HG03095 (cell line): ENCODE measurements around the gene PCDHA6.
"Not testable (repeated sequence)": the region's sequence is repeated elsewhere in the genome, so short reads cannot be mapped to it uniquely, and the experiment has no call there.

Experiments used
- ATAC-seq: cut with Tn5 transposase; IDR thresholded peaks from one replicate; pipeline ENCODE4 v1.9.1; 2021; ENCODE audit warnings: moderate library complexity; ENCODE audit not compliant: unreplicated experiment

Gene PCDHA6

DNA sequence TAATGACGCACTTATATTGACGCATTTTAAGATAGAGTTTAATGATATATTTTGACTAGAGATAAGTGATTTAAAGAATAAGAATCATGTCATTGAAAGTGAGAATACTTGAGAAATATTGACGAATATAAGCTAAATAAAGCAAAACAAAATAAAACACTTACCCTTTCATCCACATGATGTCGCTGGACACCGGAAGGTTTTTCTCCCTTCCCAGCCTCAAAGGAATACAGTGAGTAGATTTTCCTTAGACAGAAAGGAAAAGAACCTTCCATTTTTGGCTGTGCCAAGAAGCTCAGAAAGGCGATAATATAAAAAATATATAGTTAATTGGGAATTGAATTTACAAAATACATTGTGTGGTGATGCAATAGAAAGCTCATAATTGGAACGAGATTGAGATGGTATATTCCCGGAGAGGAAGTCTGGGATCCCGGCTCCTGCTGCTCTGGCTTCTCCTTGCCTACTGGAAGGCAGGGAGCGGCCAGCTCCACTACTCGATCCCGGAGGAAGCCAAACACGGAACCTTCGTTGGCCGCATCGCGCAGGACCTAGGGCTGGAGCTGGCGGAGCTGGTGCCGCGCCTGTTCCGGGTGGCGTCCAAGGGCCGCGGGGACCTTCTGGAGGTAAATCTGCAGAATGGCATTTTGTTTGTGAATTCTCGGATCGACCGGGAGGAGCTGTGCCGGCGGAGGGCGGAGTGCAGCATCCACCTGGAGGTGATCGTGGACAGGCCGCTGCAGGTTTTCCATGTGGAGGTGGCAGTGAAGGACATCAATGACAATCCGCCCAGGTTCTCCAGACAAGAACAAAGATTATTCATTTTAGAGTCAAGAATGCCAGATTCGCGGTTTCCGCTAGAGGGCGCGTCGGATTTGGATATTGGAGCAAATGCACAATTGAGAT is 6.1 kb upstream of the PCDHA6 start, which contains the start of gene PCDHA5:
Gene PCDHA5, plus strand, starts transcription at position 239 of the 906 bp plus-strand sequence.
- ATAC-seq, result no peak

- ATAC-seq, result no peak
These were observed 5.5 kb upstream of the PCDHA6 start for GRCh38 chr5:140822281-140822629.

GRCh38 chr5:140822969-140823368 is 4.8 kb upstream of the PCDHA6 start:
- ATAC-seq, result not testable (repeated sequence)

DNA sequence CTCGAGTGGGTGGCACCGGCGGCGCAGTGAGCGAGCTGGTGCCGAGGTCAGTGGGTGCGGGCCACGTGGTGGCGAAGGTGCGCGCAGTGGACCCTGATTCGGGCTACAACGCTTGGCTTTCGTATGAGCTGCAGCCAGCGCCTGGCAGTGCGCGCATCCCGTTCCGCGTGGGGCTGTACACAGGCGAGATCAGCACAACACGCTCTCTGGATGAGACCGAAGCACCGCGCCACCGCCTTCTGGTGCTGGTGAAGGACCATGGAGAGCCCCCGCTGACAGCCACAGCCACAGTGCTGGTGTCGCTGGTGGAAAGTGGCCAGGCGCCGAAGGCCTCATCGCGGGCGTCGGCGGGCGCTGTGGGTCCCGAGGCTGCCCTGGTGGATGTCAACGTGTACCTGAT is 4.3 kb upstream of the PCDHA6 start:
- ATAC-seq, result no peak

DNA sequence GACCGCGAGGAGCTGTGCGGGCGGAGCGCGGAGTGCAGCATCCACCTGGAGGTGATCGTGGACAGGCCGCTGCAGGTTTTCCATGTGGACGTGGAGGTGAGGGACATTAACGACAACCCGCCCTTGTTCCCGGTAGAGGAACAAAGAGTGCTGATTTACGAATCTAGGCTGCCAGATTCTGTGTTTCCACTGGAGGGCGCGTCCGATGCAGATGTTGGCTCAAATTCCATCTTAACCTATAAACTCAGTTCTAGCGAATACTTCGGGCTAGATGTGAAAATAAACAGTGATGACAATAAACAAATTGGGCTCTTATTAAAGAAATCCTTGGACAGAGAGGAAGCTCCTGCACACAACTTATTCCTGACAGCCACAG is 590 bp downstream of the PCDHA6 start:
- no peak for ATAC-seq

GRCh38 chr5:140829511-140830501 is 2.0 kb downstream of the PCDHA6 start:
- not testable (repeated sequence) for ATAC-seq

DNA sequence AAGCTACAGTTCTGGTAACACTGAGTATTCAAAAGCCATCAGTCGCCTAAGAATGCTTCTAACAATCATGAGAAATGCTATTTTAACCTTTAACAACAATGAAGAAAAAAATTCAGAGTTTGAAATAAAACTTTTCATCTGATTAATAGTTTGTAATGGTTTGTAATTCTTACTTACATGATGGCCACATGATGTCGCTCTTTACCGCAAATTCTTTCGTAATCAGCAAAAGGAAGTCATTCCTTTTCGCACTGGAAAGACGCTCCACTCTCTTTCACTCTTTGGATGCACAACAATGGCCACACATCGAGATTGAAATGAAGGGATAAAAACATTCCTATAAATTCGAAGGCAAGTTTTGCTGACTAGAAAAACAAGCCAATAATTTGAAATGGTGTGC is 6.2 kb downstream of the PCDHA6 start, which contains the start of gene PCDHA7:
Gene PCDHA7, plus strand, starts transcription at position 277 of the 400 bp plus-strand sequence. Its CDS starts 115 bp downstream, at position 392.
- no peak for ATAC-seq

DNA sequence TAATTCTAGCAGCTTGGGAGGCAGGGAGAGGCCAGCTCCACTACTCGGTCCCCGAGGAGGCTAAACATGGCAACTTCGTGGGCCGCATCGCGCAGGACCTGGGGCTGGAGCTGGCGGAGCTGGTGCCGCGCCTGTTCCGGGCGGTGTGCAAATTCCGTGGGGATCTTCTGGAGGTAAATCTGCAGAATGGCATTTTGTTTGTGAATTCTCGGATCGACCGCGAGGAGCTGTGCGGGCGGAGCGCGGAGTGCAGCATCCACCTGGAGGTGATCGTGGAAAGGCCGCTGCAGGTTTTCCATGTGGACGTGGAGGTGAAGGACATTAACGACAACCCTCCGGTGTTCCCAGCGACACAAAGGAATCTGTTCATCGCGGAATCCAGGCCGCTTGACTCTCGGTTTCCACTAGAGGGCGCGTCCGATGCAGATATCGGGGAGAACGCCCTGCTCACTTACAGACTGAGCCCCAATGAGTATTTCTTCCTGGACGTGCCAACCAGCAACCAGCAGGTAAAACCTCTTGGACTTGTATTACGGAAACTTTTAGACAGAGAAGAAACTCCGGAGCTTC is 6.8 kb downstream of the PCDHA6 start:
- not testable (repeated sequence) for ATAC-seq

DNA sequence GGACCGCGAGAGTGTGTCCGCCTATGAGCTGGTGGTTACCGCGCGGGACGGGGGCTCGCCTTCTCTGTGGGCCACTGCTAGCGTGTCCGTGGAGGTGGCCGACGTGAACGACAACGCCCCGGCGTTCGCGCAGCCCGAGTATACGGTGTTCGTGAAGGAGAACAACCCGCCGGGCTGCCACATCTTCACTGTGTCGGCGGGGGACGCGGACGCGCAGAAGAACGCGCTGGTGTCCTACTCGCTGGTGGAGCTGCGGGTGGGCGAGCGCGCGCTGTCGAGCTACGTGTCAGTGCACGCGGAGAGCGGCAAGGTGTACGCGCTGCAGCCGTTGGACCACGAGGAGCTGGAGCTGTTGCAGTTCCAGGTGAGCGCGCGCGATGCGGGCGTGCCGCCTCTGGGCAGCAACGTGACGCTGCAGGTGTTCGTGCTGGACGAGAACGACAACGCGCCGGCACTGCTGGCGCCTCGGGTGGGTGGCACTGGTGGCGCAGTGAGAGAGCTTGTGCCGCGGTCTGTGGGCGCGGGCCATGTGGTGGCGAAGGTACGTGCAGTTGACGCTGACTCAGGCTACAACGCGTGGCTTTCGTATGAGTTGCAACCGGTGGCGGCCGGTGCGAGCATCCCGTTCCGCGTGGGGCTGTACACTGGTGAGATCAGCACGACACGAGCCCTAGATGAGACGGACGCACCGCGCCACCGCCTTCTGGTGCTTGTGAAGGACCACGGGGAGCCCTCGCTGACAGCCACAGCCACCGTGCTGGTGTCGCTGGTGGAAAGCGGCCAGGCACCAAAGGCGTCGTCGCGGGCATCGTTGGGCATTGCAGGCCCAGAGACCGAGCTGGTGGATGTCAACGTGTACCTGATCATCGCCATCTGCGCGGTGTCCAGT is 8.1 kb downstream of the PCDHA6 start:
- ATAC-seq, result no peak

- no peak for ATAC-seq
These were observed 13.5 kb downstream of the PCDHA6 start, which contains the start of gene PCDHA8 for GRCh38 chr5:140840978-140841962. Gene PCDHA8, plus strand, starts transcription at chr5:140841187. Its CDS starts 135 bp downstream, at chr5:140841322.

DNA sequence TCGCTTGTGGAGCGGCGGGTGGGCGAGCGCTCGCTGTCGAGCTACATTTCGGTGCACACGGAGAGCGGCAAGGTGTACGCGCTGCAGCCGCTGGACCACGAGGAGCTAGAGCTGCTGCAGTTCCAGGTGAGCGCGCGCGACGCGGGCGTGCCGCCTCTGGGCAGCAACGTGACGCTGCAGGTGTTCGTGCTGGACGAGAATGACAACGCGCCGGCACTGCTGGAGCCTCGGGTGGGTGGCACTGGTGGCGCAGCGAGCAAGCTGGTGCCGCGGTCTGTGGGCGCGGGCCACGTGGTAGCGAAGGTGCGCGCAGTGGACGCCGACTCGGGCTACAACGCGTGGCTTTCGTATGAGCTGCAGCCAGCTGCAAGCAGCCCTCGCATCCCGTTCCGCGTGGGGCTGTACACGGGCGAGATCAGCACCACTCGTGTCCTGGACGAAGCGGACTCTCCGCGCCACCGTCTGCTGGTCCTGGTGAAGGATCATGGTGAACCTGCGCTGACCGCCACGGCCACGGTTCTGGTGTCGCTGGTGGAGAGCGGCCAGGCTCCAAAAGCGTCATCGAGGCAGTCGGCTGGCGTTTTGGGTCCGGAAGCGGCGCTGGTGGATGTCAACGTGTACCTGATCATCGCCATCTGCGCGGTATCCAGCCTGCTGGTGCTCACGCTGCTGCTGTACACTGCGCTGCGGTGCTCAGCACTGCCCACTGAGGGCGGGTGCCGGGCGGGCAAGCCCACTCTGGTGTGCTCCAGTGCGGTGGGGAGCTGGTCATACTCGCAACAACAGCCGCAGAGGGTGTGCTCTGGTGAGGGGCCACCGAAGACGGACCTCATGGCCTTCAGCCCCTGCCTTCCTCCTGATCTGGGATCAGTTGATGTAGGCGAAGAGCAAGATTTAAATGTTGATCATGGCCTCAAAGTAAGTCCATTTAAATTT is 15.3 kb downstream of the PCDHA6 start:
- no peak for ATAC-seq

GRCh38 chr5:140848139-140849102 is 20.7 kb downstream of the PCDHA6 start, which contains the start of gene PCDHA9:
Gene PCDHA9, plus strand, starts transcription at chr5:140848382. Its CDS starts 114 bp downstream, at chr5:140848496.
- ATAC-seq, result not testable (repeated sequence)

DNA sequence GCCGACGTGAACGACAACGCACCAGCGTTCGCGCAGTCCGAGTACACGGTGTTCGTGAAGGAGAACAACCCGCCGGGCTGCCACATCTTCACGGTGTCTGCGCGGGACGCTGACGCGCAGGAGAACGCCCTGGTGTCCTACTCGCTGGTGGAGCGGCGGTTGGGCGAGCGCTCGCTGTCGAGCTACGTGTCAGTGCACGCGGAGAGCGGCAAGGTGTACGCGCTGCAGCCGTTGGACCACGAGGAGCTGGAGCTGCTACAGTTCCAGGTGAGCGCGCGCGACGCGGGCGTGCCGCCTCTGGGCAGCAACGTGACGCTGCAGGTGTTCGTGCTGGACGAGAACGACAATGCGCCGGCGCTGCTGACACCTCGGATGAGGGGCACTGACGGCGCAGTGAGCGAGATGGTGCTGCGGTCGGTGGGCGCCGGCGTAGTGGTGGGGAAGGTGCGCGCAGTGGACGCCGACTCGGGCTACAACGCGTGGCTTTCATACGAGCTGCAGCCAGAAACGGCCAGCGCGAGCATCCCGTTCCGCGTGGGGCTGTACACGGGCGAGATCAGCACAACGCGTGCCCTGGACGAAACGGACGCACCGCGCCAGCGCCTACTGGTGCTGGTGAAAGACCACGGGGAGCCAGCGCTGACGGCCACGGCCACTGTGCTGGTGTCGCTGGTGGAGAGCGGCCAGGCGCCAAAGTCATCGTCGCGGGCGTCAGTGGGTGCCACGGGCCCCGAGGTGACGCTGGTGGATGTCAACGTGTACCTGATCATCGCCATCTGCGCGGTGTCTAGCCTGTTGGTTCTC is 22.3 kb downstream of the PCDHA6 start:
- ATAC-seq, result not testable (repeated sequence)

- ATAC-seq, result no peak
These were observed 28.3 kb downstream of the PCDHA6 start, which contains the start of gene PCDHA10 for GRCh38 chr5:140855772-140856674. Gene PCDHA10, plus strand, starts transcription at chr5:140855897. Its CDS starts 152 bp downstream, at chr5:140856049.
